Measurements from ENCODE around the gene CSPG5. TPM values are rescaled to one million over a fixed set of nuclear protein-coding genes. Genes with fewer than 3 reads are reported as not detected.

Gene CSPG5
- total RNA-seq, 1 experiment from 2014 or later, result 3.8 TPM

DNA sequence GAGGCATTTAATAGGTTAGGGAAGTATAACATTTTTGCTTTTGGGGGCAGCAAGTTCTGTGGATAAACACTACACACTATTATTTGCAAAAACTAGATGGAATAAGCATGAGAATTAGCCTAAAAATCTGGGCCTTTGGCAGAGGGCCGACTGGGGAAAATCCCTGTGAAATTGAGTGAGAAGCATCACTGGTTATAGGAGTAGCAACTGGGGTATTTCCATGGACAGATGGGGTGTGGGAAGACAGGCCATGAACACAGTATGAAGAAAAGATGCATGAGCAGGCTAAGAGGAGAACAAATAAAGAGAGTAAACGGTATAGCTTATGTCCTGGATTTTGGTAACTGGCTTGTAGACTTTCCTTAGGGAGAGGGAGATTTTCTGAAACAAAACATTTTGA lies 32.9 kb upstream of the CSPG5 start (continued):
- TF ChIP-seq, protein P1, sequence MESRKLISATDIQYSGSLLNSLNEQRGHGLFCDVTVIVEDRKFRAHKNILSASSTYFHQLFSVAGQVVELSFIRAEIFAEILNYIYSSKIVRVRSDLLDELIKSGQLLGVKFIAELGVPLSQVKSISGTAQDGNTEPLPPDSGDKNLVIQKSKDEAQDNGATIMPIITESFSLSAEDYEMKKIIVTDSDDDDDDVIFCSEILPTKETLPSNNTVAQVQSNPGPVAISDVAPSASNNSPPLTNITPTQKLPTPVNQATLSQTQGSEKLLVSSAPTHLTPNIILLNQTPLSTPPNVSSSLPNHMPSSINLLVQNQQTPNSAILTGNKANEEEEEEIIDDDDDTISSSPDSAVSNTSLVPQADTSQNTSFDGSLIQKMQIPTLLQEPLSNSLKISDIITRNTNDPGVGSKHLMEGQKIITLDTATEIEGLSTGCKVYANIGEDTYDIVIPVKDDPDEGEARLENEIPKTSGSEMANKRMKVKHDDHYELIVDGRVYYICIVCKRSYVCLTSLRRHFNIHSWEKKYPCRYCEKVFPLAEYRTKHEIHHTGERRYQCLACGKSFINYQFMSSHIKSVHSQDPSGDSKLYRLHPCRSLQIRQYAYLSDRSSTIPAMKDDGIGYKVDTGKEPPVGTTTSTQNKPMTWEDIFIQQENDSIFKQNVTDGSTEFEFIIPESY (IDR thresholded peaks at IDR 0.05; ENCODE audit: extremely low read depth, insufficient replicate concordance, low read length), result no peak
- TF ChIP-seq POLR2A (IDR thresholded peaks at IDR 0.05; ENCODE audit: borderline replicate concordance, extremely low read depth, insufficient read depth, insufficient read length), result no peak
- no peak for TF ChIP-seq POLR2AphosphoS5 (IDR thresholded peaks at IDR 0.05; ENCODE audit: low read depth, low read length)
- TF ChIP-seq CEBPB (IDR thresholded peaks at IDR 0.05; ENCODE audit: low read depth), result no peak
- no peak for TF ChIP-seq SIN3A (IDR thresholded peaks at IDR 0.05; ENCODE audit: low read depth)
- no peak for TF ChIP-seq ZFX (IDR thresholded peaks at IDR 0.05)
- TF ChIP-seq EZH2phosphoT487 (IDR thresholded peaks at IDR 0.05; ENCODE audit: borderline replicate concordance), result no peak
- TF ChIP-seq EZH2 (IDR thresholded peaks at IDR 0.05), result no peak
- no peak for TF ChIP-seq ZNF274 (IDR thresholded peaks at IDR 0.05; ENCODE audit: low read depth, low read length)

DNA sequence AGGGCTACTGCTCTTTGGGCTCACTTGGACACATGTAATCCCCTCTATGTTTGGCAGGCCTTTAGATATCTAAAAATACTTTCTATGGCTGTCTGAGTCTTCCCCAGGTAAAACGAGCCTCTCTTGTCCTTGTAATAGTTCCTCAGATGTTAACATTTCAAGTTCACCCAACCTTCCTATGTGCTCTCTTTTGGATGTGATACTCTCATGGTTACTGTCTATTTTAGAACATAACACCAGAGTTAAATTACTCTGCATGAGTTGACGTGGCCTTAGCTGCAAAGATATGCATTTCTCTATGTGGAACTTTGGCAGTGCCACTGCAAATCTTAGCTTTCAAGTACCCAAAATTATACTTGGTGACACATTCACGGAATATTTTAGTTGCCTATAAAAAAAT lies 31.9 kb upstream of the CSPG5 start:
- no peaks in the 10 kb centered on the region for H3K4me1 ChIP-seq (ENCODE audit: control insufficient read depth in 1 of 2, insufficient read depth in 2 of 2, low read length in 2 of 2)
- POLR2A ChIA-PET, result no interaction called here
- peaks cover 4% of the 10 kb centered on the region; the same call in 1 of the 2 replicates for H3K79me2 ChIP-seq (ENCODE audit: insufficient read depth, low read length)
- H3K36me3 ChIP-seq (ENCODE audit: control insufficient read depth in 1 of 2, insufficient read depth in 2 of 2, low read length in 2 of 2), result peaks cover 20 to 26% of the 10 kb centered on the region in 2 experiments; a peak in 3 of 4 replicates
- BruUV-seq (replicated peaks), result no TSS peak
- RAD21 ChIA-PET (ENCODE audit: low non-redundant PET in 1 of 2, low total read pairs in 2 of 2, uncharacterized antibody in 2 of 2, unreplicated experiment in 2 of 2), result no interaction called here
- H2AFZ ChIP-seq (ENCODE audit: low read depth, low read length, poor library complexity, severe bottlenecking), result no peak overlapping the region
- no peaks in the 10 kb centered on the region for H3K9me3 ChIP-seq (ENCODE audit: control insufficient read depth in 1 of 2, insufficient read depth in 1 of 2, low read depth in 1 of 2, low read length in 2 of 2)
- no peaks in the 10 kb centered on the region for H3K27me3 ChIP-seq (ENCODE audit: insufficient read depth, low read length)
- DNase-seq (ENCODE audit: low read depth, low spot score) (no peak), ATAC-seq (no peak)
- no peak overlapping the region for H3K4me2 ChIP-seq (ENCODE audit: low read length)
- no peaks in the 10 kb centered on the region for H3K9me2 ChIP-seq (ENCODE audit: insufficient read depth)
- H3K4me3 ChIP-seq (replicated peaks in 1 of 2; ENCODE audit: low read depth in 1 of 2, low read length in 2 of 2), result no peak overlapping the region
- CTCF ChIA-PET, result no interaction called here
- peaks cover 6% of the 10 kb centered on the region; the same call in 1 of the 2 replicates for H4K20me1 ChIP-seq (ENCODE audit: insufficient read depth)
- TF ChIP-seq, protein P2, sequence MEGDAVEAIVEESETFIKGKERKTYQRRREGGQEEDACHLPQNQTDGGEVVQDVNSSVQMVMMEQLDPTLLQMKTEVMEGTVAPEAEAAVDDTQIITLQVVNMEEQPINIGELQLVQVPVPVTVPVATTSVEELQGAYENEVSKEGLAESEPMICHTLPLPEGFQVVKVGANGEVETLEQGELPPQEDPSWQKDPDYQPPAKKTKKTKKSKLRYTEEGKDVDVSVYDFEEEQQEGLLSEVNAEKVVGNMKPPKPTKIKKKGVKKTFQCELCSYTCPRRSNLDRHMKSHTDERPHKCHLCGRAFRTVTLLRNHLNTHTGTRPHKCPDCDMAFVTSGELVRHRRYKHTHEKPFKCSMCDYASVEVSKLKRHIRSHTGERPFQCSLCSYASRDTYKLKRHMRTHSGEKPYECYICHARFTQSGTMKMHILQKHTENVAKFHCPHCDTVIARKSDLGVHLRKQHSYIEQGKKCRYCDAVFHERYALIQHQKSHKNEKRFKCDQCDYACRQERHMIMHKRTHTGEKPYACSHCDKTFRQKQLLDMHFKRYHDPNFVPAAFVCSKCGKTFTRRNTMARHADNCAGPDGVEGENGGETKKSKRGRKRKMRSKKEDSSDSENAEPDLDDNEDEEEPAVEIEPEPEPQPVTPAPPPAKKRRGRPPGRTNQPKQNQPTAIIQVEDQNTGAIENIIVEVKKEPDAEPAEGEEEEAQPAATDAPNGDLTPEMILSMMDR (IDR thresholded peaks at IDR 0.05 in 2 of 3, conservative IDR thresholded peaks at IDR 0.05 in 1 of 3; ENCODE audit: borderline replicate concordance in 1 of 3, insufficient read depth in 1 of 3, low read depth in 2 of 3, low read length in 2 of 3), result no peak
- no peak for TF ChIP-seq EZH2phosphoT487 (IDR thresholded peaks at IDR 0.05; ENCODE audit: borderline replicate concordance)
- TF ChIP-seq FOSL1 (IDR thresholded peaks at IDR 0.05; ENCODE audit: low read depth), result no peak
- no peak for TF ChIP-seq ZNF274 (IDR thresholded peaks at IDR 0.05; ENCODE audit: low read depth, low read length)
- no peak for TF ChIP-seq ZFX (IDR thresholded peaks at IDR 0.05)
- TF ChIP-seq, protein P3, sequence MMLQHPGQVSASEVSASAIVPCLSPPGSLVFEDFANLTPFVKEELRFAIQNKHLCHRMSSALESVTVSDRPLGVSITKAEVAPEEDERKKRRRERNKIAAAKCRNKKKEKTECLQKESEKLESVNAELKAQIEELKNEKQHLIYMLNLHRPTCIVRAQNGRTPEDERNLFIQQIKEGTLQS (IDR thresholded peaks at IDR 0.05), result no peak
- TF ChIP-seq, protein P4, sequence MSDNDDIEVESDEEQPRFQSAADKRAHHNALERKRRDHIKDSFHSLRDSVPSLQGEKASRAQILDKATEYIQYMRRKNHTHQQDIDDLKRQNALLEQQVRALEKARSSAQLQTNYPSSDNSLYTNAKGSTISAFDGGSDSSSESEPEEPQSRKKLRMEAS (IDR thresholded peaks at IDR 0.05), result no peak
- intact Hi-C loops (cut with micrococcal nuclease), result no loop called here
- H3K27ac ChIP-seq (ENCODE audit: low read depth, low read length), result no peak overlapping the region
- H3K9ac ChIP-seq (ENCODE audit: low read length), result no peak overlapping the region

All from HCT116 (cell line).